HG03045 (cell line): ENCODE measurements around the gene BEAN1.
"Not testable (repeated sequence)": the region's sequence is repeated elsewhere in the genome, so short reads cannot be mapped to it uniquely, and the experiment has no call there.

Experiments used
- ATAC-seq: cut with Tn5 transposase; IDR thresholded peaks from one replicate; pipeline ENCODE4 v1.9.1; 2021; ENCODE audit warnings: mild to moderate bottlenecking, moderate library complexity; ENCODE audit not compliant: unreplicated experiment

The BEAN1 gene

GRCh38 chr16:66438536-66438935 lies 11.4 kb downstream of the BEAN1 start:
- no peak for ATAC-seq

GRCh38 chr16:66439051-66439730 lies 12.1 kb downstream of the BEAN1 start:
- no peak for ATAC-seq

- no peak for ATAC-seq
Observed at GRCh38 chr16:66440271-66440802, 13.2 kb downstream of the BEAN1 start.

- ATAC-seq = no peak
Observed at GRCh38 chr16:66440970-66441369, 13.9 kb downstream of the BEAN1 start.

GRCh38 chr16:66441586-66442375 lies 14.7 kb downstream of the BEAN1 start:
- no peak for ATAC-seq

- no peak for ATAC-seq
Observed at GRCh38 chr16:66442502-66443268, 15.6 kb downstream of the BEAN1 start.

- ATAC-seq = no peak
Observed at GRCh38 chr16:66443269-66443652, 16.2 kb downstream of the BEAN1 start.

- ATAC-seq = no peak
Observed at GRCh38 chr16:66444049-66444481, 17.0 kb downstream of the BEAN1 start.

GRCh38 chr16:66446737-66447136 lies 19.6 kb downstream of the BEAN1 start:
- ATAC-seq = no peak

GRCh38 chr16:66447491-66447890 lies 20.4 kb downstream of the BEAN1 start:
- ATAC-seq = no peak

GRCh38 chr16:66451548-66451947 lies 24.5 kb downstream of the BEAN1 start:
- ATAC-seq = no peak

GRCh38 chr16:66453230-66453629 lies 26.1 kb downstream of the BEAN1 start:
- not testable (repeated sequence) for ATAC-seq

- ATAC-seq = no peak
Observed at GRCh38 chr16:66454751-66455150, 27.7 kb downstream of the BEAN1 start.

- ATAC-seq = no peak
Observed at GRCh38 chr16:66455970-66456369, 28.9 kb downstream of the BEAN1 start.

- ATAC-seq = no peak
Observed at GRCh38 chr16:66457888-66458287, 30.8 kb downstream of the BEAN1 start.

- no peak for ATAC-seq
Observed at GRCh38 chr16:66458292-66458691, 31.2 kb downstream of the BEAN1 start.

GRCh38 chr16:66458853-66459252 lies 31.8 kb downstream of the BEAN1 start:
- no peak for ATAC-seq

- ATAC-seq = no peak
Observed at GRCh38 chr16:66459878-66460277, 32.8 kb downstream of the BEAN1 start.

GRCh38 chr16:66460703-66461102 lies 33.6 kb downstream of the BEAN1 start:
- ATAC-seq = no peak

GRCh38 chr16:66462912-66463311 lies 35.8 kb downstream of the BEAN1 start:
- no peak for ATAC-seq

GRCh38 chr16:66465946-66466345 lies 38.9 kb downstream of the BEAN1 start:
- not testable (repeated sequence) for ATAC-seq
